Uterus (tissue), 4 donors: ENCODE measurements around the gene AMN. TPM values are rescaled to one million over a fixed set of nuclear protein-coding genes. Genes with fewer than 3 reads are reported as not detected.

Experiments used
- DNase-seq, 2 donors: peaks; one replicate each; pipeline ENCODE4 v3.0.0-alpha.2; 2019 to 2020
- H3K27ac ChIP-seq, 2 donors: fragments of 200-600 bp; sonication (generic); 1 replicate in 1 of 2; 2 replicates in 1 of 2; pipeline ENCODE4 v1.5.1; 2016 to 2018
- H3K27me3 ChIP-seq, 2 donors: fragments of 200-600 bp; sonication (generic); one replicate each; pipeline ENCODE4 v1.5.1; 2018 to 2019; ENCODE audit warnings: control low read depth in 1 of 2
- H3K36me3 ChIP-seq, 2 donors: fragments of 200-600 bp; sonication (generic); one replicate each; pipeline ENCODE4 v1.5.1; 2019; ENCODE audit warnings: control low read depth in 1 of 2
- H3K4me1 ChIP-seq, 2 donors: fragments of 200-600 bp; sonication (generic); one replicate each; pipeline ENCODE4 v1.5.1; 2018 to 2019; ENCODE audit warnings: control low read depth in 1 of 2
- H3K4me3 ChIP-seq, 2 donors: fragments of 200-600 bp; sonication (generic); 1 replicate in 1 of 2; 2 replicates in 1 of 2; pipeline ENCODE4 v1.5.1; 2018 to 2019; ENCODE audit warnings: mild to moderate bottlenecking in 1 of 2
- H3K9me3 ChIP-seq, 2 donors: fragments of 200-600 bp; sonication (generic); one replicate each; pipeline ENCODE4 v1.5.1; 2019; ENCODE audit warnings: control low read depth in 1 of 2
- POLR2A ChIP-seq, 2 donors: fragments of 450-650 bp; IDR thresholded peaks; one replicate each; pipeline ENCODE4 v1.6.1; 2016; ENCODE audit warnings: antibody characterized with exemption in 2 of 2, mild to moderate bottlenecking in 1 of 2, moderate library complexity in 1 of 2
- intact Hi-C: fragments of 100-400 bp; cut with DNase I; formaldehyde crosslinking; loops from one replicate; pipeline ENCODE4 v1.15.1; 2023; ENCODE audit warnings: low total_unique reads
- total RNA-seq, 4 donors: library from RNA; depleted of rRNA in 3 of 4; stranded (reverse); fragments of >200 nt in 3 of 4; gene quantifications; one replicate each; pipeline versions ENCODE4 v1.1.0 to v1.2.4, GENCODE V29; 2014 to 2023
- TF ChIP-seq, protein P1 (sequence below), 4 experiments: fragments of 200-600 bp in 2 of 4; fragments of 450-650 bp in 2 of 4; sonication (generic) in 2 of 4; IDR thresholded peaks; one replicate each; pipeline ENCODE4 v1.5.1; 2016 to 2019; ENCODE audit warnings: antibody characterized with exemption in 4 of 4, mild to moderate bottlenecking in 2 of 4, moderate library complexity in 1 of 4
- donor health status: DM: yes; HTN: yes; CAD: no.

AMN gene
- total RNA-seq, 4 donors from 2014 or later, result 0.69 to 2.9 TPM; not detected in 2

DNA sequence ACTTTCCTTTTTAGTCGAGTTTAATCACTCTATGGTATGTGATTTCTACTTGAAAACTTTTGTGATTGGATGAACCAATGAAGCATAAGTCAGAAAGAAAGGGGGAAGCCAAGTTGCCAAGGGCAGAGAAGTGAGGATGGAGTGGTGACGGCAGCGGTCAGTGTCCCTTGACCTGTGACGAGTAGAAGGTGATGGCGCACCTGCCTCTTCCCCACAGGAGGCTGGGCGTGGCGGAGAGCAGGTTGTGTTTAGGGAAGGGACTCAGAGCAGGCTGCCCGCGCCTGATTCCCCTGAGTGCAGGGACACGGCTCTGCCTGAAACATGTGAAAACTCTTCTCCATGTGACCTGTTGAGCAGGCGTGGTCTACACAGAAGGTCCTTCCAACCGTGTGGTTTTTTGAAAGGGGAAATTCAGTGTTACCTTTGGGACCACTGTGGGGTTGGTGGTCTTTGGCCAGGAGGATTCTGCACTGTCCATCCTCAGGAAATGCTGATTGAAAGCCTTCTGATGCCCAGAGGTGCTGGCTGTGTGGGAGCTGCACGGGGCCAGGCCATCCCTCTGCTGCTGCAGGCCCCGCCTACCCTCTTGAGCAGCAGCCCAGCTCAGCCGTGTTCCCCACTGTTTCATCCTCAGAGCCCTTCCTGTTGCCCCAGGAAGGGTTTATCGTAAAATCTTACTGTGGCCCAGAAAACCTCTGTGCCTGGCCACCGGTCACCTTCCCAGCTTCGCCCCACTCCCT is 23.5 kb upstream of the AMN start:
- no peak for DNase-seq
- no peaks in the 10 kb centered on the region for H3K9me3 ChIP-seq
- TF ChIP-seq, protein P1, sequence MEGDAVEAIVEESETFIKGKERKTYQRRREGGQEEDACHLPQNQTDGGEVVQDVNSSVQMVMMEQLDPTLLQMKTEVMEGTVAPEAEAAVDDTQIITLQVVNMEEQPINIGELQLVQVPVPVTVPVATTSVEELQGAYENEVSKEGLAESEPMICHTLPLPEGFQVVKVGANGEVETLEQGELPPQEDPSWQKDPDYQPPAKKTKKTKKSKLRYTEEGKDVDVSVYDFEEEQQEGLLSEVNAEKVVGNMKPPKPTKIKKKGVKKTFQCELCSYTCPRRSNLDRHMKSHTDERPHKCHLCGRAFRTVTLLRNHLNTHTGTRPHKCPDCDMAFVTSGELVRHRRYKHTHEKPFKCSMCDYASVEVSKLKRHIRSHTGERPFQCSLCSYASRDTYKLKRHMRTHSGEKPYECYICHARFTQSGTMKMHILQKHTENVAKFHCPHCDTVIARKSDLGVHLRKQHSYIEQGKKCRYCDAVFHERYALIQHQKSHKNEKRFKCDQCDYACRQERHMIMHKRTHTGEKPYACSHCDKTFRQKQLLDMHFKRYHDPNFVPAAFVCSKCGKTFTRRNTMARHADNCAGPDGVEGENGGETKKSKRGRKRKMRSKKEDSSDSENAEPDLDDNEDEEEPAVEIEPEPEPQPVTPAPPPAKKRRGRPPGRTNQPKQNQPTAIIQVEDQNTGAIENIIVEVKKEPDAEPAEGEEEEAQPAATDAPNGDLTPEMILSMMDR (IDR thresholded peaks at IDR 0.05), result no peak
- no peak for TF ChIP-seq POLR2A (IDR thresholded peaks at IDR 0.05)
- intact Hi-C loops, result no loop called here
- no peaks in the 10 kb centered on the region for H3K36me3 ChIP-seq
- H3K27me3 ChIP-seq, result no peaks in the 10 kb centered on the region
- no peak overlapping the region for H3K27ac ChIP-seq
- H3K4me3 ChIP-seq, result no peak overlapping the region
- no peaks in the 10 kb centered on the region for H3K4me1 ChIP-seq

DNA sequence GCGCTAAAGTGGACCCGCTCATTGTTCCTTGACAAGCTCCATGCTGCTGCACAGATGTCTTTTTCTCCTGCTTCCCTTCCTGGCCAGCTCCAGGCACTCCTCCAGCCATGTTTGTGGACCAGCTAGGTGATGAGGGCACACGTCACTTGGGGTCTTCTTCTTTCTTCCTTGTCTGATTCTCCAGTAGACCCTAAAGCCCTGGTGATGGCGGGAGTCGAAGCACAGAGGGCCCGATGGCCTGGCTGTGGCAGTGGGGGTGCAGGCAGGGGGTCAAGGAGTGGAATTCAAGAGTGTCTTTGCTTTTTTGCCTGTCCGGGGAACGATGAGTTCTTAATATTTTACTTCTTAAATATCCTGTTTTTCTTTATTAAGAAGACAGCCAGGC is 23.0 kb upstream of the AMN start:
- Histone ChIP-seq H3K27me3 (no peaks in the 10 kb centered on the region), H3K36me3 (no peaks in the 10 kb centered on the region), H3K9me3 (no peaks in the 10 kb centered on the region), H3K27ac (no peak overlapping the region), H3K4me3 (no peak overlapping the region), H3K4me1 (no peaks in the 10 kb centered on the region)
- intact Hi-C loops, result no loop called here
- no peak for DNase-seq
- TF ChIP-seq, protein P1 (IDR thresholded peaks at IDR 0.05), result no peak
- no peak for TF ChIP-seq POLR2A (IDR thresholded peaks at IDR 0.05)

DNA sequence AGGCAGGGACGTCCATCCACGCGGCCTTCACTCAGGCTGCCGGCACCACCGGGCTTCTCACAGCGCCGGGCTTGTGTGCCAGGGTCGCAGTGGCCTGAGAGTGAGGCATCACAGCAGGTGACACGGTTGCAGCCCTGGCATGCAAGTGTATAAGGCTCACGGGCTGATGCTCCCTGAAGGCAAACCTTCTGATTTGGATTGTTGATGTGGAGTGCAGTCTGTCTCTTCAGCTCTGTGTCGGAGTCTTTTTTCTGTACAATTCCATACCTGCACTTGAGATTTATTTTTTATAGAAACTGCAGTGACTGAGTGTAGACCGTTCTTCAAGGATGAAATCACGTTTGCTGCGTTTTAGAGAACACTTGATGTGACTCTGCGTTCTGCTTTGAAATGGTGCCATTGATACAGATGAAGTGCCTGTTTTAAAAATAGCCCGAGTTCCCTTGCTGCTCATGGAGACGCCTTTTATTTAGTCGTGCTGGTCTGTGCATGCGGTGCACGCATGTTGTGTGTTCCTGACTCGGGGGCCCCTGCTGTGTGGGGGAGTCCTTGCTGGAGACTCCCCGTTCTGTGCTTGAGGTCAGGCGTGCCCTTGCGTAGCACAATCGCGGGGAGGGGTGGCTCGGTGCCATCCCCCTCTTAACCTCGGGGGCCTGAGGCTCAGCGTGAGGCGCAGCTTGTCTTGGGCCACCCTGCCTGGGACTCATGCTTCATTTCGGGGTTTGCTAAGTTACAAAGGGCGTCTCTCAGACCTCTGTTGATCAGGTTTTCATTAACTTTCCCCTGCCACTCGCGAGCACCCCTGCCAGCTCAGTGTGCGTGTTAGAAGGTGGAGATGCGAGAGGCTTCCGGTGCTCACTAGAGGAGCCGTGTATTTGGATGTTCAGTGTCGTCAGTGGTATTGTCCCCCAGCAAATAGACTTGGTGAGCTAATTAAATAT is 21.6 kb upstream of the AMN start:
- Histone ChIP-seq H3K9me3 (no peaks in the 10 kb centered on the region), H3K36me3 (no peaks in the 10 kb centered on the region), H3K27ac (no peak overlapping the region), H3K4me3 (no peak overlapping the region), H3K27me3 (no peaks in the 10 kb centered on the region), H3K4me1 (no peaks in the 10 kb centered on the region)
- intact Hi-C loops, result no loop called here
- no peak for DNase-seq
- no peak for TF ChIP-seq POLR2A (IDR thresholded peaks at IDR 0.05)
- TF ChIP-seq, protein P1 (IDR thresholded peaks at IDR 0.05), result no peak

DNA sequence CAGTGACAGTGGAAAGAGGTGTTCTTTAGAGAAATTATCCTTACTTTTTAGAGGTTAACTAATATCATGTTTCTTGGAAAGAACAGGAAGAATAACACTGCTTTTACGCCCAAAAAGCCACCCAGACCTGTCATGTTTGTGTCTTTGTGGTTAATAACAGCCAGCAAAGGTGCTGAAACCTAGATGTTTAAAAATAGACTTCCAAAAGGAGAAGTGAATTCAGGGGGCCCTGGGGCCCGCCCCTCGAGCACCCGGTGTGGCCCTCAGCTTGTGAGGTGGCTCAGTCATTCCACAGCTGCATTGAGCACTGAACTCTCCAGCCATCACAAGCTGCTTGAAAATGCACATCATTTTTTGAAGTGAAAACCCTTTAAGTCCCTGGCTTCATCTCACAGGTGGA is 20.8 kb upstream of the AMN start:
- no peak overlapping the region for H3K4me3 ChIP-seq
- H3K36me3 ChIP-seq, result no peaks in the 10 kb centered on the region
- H3K9me3 ChIP-seq, result no peaks in the 10 kb centered on the region
- H3K27me3 ChIP-seq, result no peaks in the 10 kb centered on the region
- TF ChIP-seq POLR2A (IDR thresholded peaks at IDR 0.05), result no peak
- TF ChIP-seq, protein P1 (IDR thresholded peaks at IDR 0.05), result no peak
- intact Hi-C loops, result no loop called here
- DNase-seq, result no peak
- no peaks in the 10 kb centered on the region for H3K4me1 ChIP-seq
- H3K27ac ChIP-seq, result no peak overlapping the region

DNA sequence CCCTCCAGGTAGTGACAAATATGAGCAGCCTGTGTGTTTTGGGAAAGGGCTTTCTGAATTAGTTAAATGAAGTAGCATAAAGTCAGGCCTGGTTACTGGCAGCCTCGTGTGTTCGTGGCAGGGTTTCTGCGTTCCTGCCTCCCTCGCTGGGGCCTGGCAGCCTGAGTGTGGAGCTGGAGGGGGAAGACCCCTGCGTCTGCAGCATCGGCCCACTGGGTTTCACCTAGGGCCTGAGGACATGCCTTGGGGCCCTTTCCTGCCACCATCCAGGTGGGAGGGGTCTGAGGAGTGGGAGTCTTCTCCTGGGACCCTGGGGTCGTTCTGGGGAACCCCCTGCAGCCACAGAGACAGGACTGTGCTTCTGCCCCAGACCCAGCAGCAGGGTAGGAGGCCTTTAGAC is 20.4 kb upstream of the AMN start:
- TF ChIP-seq, protein P1 (IDR thresholded peaks at IDR 0.05), result no peak
- TF ChIP-seq POLR2A (IDR thresholded peaks at IDR 0.05), result no peak
- Histone ChIP-seq H3K4me3 (no peak overlapping the region), H3K27me3 (no peaks in the 10 kb centered on the region), H3K27ac (no peak overlapping the region), H3K9me3 (no peaks in the 10 kb centered on the region), H3K4me1 (no peaks in the 10 kb centered on the region), H3K36me3 (no peaks in the 10 kb centered on the region)
- intact Hi-C loops, result no loop called here
- no peak for DNase-seq
